B cell (primary cell): ENCODE results near the gene CYB561D1. TPM values are rescaled to one million over a fixed set of nuclear protein-coding genes. Genes with fewer than 3 reads are reported as not detected.

Experiments used
- ATAC-seq: fragments of 200-7000 bp; cut with Tn5 transposase; one replicate; pipeline ENCODE4 v1.10.0; 2021; ENCODE audit warnings: low read depth, mild to moderate bottlenecking, moderate number of reproducible peaks, moderate library complexity
- CTCF ChIA-PET: fragments of 350-600 bp; sonication (Branson Sonifier 250); formaldehyde crosslinking; loops from one replicate; lab custom pipeline; 2021; ENCODE audit warnings: antibody characterized with exemption, inconsistent platforms; lab: Charles Lee
- POLR2A ChIA-PET: fragments of 350-600 bp; sonication (Branson Sonifier 250); formaldehyde crosslinking; loops from one replicate; lab custom pipeline; 2021; ENCODE audit warnings: antibody characterized with exemption; lab: Charles Lee
- DNase-seq: peaks from one replicate; pipeline ENCODE4 v3.0.0; 2013
- H2AFZ ChIP-seq: 2 replicates; pipeline ENCODE4 v1.6.1; 2012; ENCODE audit warnings: mild to moderate bottlenecking, low read depth, low read length; ENCODE audit not compliant: insufficient read depth, poor library complexity, severe bottlenecking
- H3K27ac ChIP-seq, 2 donors: 1 replicate in 1 of 2; 2 replicates in 1 of 2; pipeline ENCODE4 v1.5.1; 2012 to 2013; ENCODE audit warnings: low read length in 2 of 2, mild to moderate bottlenecking in 2 of 2, moderate library complexity in 1 of 2
- H3K27me3 ChIP-seq, 4 experiments: fragments of 200-600 bp in 1 of 4; sonication (generic) in 1 of 4; replicated peaks in 1 of 4; 1 replicate in 2 of 4; 2 replicates in 2 of 4; pipeline versions ENCODE4 v1.6.1 to v1.7.0; 2013 to 2016; ENCODE audit warnings: low read length in 3 of 4, mild to moderate bottlenecking in 2 of 4, mixed read lengths in 1 of 4, moderate library complexity in 1 of 4; ENCODE audit not compliant: insufficient read depth in 4 of 4, control insufficient read depth in 3 of 4; ENCODE audit errors: control extremely low read depth in 1 of 4
- H3K36me3 ChIP-seq, 2 experiments: replicated peaks in 1 of 2; 1 replicate in 1 of 2; 2 replicates in 1 of 2; pipeline versions ENCODE4 v1.6.1 to v1.7.1; 2013; ENCODE audit warnings: low read length in 1 of 2; ENCODE audit not compliant: insufficient read depth in 2 of 2, control insufficient read depth in 1 of 2; ENCODE audit errors: control extremely low read depth in 1 of 2, extremely low read depth in 1 of 2
- H3K4me1 ChIP-seq, 2 donors: fragments of 200-600 bp in 1 of 2; sonication (generic) in 1 of 2; 1 replicate in 1 of 2; 2 replicates in 1 of 2; pipeline versions ENCODE4 v1.5.1 to v1.6.1; 2013 to 2017; ENCODE audit warnings: low read length in 2 of 2; ENCODE audit not compliant: control insufficient read depth in 2 of 2, insufficient read depth in 2 of 2
- H3K4me2 ChIP-seq: replicated peaks from 2 replicates; pipeline ENCODE3; 2012; ENCODE audit warnings: mild to moderate bottlenecking, low read depth, low read length; ENCODE audit not compliant: poor library complexity, severe bottlenecking
- H3K4me3 ChIP-seq, 5 experiments: fragments of 200-600 bp in 1 of 5; sonication (generic) in 1 of 5; 1 replicate in 3 of 5; 2 replicates in 2 of 5; pipeline versions ENCODE4 v1.5.1 to v1.7.0; 2011 to 2016; ENCODE audit warnings: low read length in 4 of 5, mild to moderate bottlenecking in 4 of 5, low read depth in 2 of 5, control low read depth in 1 of 5, moderate library complexity in 1 of 5; ENCODE audit not compliant: insufficient read depth in 1 of 5; ENCODE audit errors: control extremely low read depth in 1 of 5, extremely low read depth in 1 of 5
- H3K79me2 ChIP-seq: fragments of 200-600 bp; sonication (generic); one replicate; pipeline ENCODE4 v1.6.0; 2016; ENCODE audit warnings: low read length; ENCODE audit not compliant: control insufficient read depth, insufficient read depth
- H3K9ac ChIP-seq: fragments of 200-600 bp; sonication (generic); 2 replicates; pipeline ENCODE4 v1.6.1; 2017; ENCODE audit warnings: mild to moderate bottlenecking, low read length, moderate library complexity
- H3K9me3 ChIP-seq, 3 donors: one replicate each; pipeline versions ENCODE4 v1.6.1 to v1.7.1; 2013; ENCODE audit warnings: low read length in 2 of 3; ENCODE audit not compliant: control insufficient read depth in 2 of 3, insufficient read depth in 1 of 3; ENCODE audit errors: control extremely low read depth in 1 of 3
- H4K20me1 ChIP-seq: 2 replicates; pipeline ENCODE4 v1.6.0; 2012; ENCODE audit warnings: mild to moderate bottlenecking, low read length; ENCODE audit not compliant: insufficient read depth, control insufficient read depth, poor library complexity, severe bottlenecking
- H3K27ac Mint-ChIP-seq: one replicate; pipeline ENCODE4 v1.8.0; 2021; ENCODE audit warnings: mixed read lengths
- H3K27me3 Mint-ChIP-seq: one replicate; pipeline ENCODE4 v1.8.0; 2021; ENCODE audit warnings: mixed read lengths
- H3K4me1 Mint-ChIP-seq: one replicate; pipeline ENCODE4 v1.8.0; 2021; ENCODE audit warnings: mixed read lengths
- H3K4me3 Mint-ChIP-seq: one replicate; pipeline ENCODE4 v1.8.0; 2021; ENCODE audit warnings: mixed read lengths
- H3K9me3 Mint-ChIP-seq: one replicate; pipeline ENCODE4 v1.8.0; 2022; ENCODE audit warnings: mixed read lengths; ENCODE audit not compliant: insufficient read depth
- CTCF ChIP-seq: fragments of 200-600 bp; IDR thresholded peaks from one replicate; pipeline ENCODE4 v1.8.0; 2022; ENCODE audit warnings: antibody characterized with exemption, mild to moderate bottlenecking
- EZH2 ChIP-seq: IDR thresholded peaks from 2 replicates; pipeline ENCODE4 v1.6.1; 2012; ENCODE audit warnings: borderline replicate concordance, low read depth, mild to moderate bottlenecking, moderate library complexity, low read length; ENCODE audit not compliant: insufficient read depth, poor library complexity, severe bottlenecking
- whole genome bisulfite sequencing: methylation state at CpG from one replicate; pipeline ENCODE4 v1.1.5; 2013; ENCODE audit warnings: missing lambda C conversion rate; ENCODE audit not compliant: insufficient coverage; 5-methylcytosine and 5-hydroxymethylcytosine counted together
- intact Hi-C: fragments of 100-400 bp; cut with micrococcal nuclease; formaldehyde crosslinking; loops from one replicate; pipeline ENCODE4 v1.10.0; 2022
- polyA plus RNA-seq: library from polyadenylated mRNA; depleted of rRNA; stranded (reverse); fragments of >200 nt; gene quantifications from 2 replicates; pipeline ENCODE4 v1.2.3, GENCODE V29; 2012
- total RNA-seq, 2 donors: library from RNA; stranded (reverse); fragments of 120-200 nt in 1 of 2; gene quantifications; 1 replicate in 1 of 2; 2 replicates in 1 of 2; pipeline versions ENCODE4 v1.2.3 to v1.2.4, GENCODE V29; 2013 to 2022

The CYB561D1 gene
- total and polyA plus RNA-seq, 2 donors (not counting 1 experiment from before 2014, with no cell fraction given), result 16.1 to 28.0 TPM

DNA sequence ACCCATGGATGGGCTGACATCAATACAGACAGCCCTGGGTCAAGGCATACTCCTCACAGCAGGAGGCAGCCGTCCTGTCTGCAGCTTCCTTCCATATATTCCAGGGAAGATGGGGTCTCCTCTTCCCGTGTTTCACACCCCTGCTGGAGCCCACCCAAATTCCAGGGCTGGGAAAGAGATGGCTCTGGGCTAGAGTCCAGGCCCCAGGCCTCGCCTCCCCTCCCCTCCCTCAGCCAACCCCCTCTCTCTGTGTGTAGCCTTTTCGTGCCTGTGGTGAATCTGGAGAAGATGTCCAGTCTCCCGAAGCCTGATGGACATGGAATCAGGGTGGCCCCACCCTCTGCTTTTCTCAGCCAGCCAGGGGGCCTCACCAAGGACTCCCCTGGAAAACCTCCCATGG is 6.6 kb upstream of the CYB561D1 start:
- Mint-ChIP-seq H3K27ac (no peak overlapping the region), H3K4me3 (no peak overlapping the region)
- intact Hi-C loops, result loop anchor here (10.0 kb wide), 1 partner anchor 168 kb away; the partner anchor contains the start of gene GSTM4

More for the DNA sequence above, 6.6 kb upstream of the CYB561D1 start:
- Mint-ChIP-seq H3K27me3 (no peaks in the 10 kb centered on the region), H3K9me3 (no peaks in the 10 kb centered on the region), H3K4me1 (peaks cover 32% of the 10 kb centered on the region)
- Histone ChIP-seq H3K4me1 (peaks cover 12 to 30% of the 10 kb centered on the region in 2 donors), H2AFZ (no peak overlapping the region), H3K9me3 (no peaks in the 10 kb centered on the region), H3K79me2 (peaks cover 24% of the 10 kb centered on the region), H3K4me3 (no peak overlapping the region), H3K9ac (no peak overlapping the region), H3K36me3 (peaks cover 0 to 27% of the 10 kb centered on the region in 2 experiments), H4K20me1 (no peaks in the 10 kb centered on the region), H3K27me3 (peaks cover 0 to 3% (median 0%) of the 10 kb centered on the region in 4 experiments), H3K4me2 (no peak overlapping the region), H3K27ac (no peak overlapping the region)
- 93% methylated on average over 3 of the region's 5 CpGs for WGBS
- POLR2A ChIA-PET, result no interaction called here
- DNase-seq (no peak), ATAC-seq (no peak)
- CTCF ChIA-PET, result interaction anchor here (37.9 kb wide), 1 partner anchor 45 kb away, joined by 926 read pairs; the partner anchor contains the start of gene GPR61
- TF ChIP-seq CTCF (no peak), EZH2 (no peak)
